K562 (cell line): Measurements from ENCODE around the gene VIPR2. TPM values are rescaled to one million over a fixed set of nuclear protein-coding genes. Genes with fewer than 3 reads are reported as not detected.

Experiments
- CC2D1A ChIP-seq: fragments of 450-650 bp; IDR thresholded peaks from 2 replicates; pipeline ENCODE4 v1.6.1; 2017; ENCODE audit warnings: mild to moderate bottlenecking
- E2F4 ChIP-seq: sonication (generic); formaldehyde crosslinking; IDR thresholded peaks from 2 replicates; pipeline ENCODE4 v1.8.0; 2022; ENCODE audit warnings: mild to moderate bottlenecking, low read depth, missing genetic modification reagents
- ETS2 ChIP-seq: IDR thresholded peaks from 2 replicates; pipeline ENCODE4 v1.6.1; 2016; ENCODE audit warnings: borderline replicate concordance, missing genetic modification characterization, mild to moderate bottlenecking, moderate library complexity, missing compliant biosample characterization; ENCODE audit not compliant: poor library complexity, severe bottlenecking
- HNRNPK ChIP-seq: fragments of 200-400 bp; formaldehyde crosslinking; IDR thresholded peaks from one replicate; pipeline ENCODE4 v1.6.1; 2018; ENCODE audit warnings: mild to moderate bottlenecking, low read depth, low read length; ENCODE audit not compliant: poor library complexity, severe bottlenecking
- KAT8 ChIP-seq: fragments of 450-650 bp; IDR thresholded peaks from 2 replicates; pipeline ENCODE4 v1.6.1; 2016; ENCODE audit warnings: low read depth, mild to moderate bottlenecking
- L3MBTL2 ChIP-seq: fragments of 450-650 bp; IDR thresholded peaks from 2 replicates; pipeline ENCODE4 v1.6.1; 2016; ENCODE audit warnings: mild to moderate bottlenecking, moderate library complexity
- NR0B1 ChIP-seq: fragments of 450-650 bp; IDR thresholded peaks from one replicate; pipeline ENCODE4 v1.6.1; 2018; ENCODE audit warnings: mild to moderate bottlenecking, moderate library complexity; ENCODE audit not compliant: partially characterized antibody
- PRPF4 ChIP-seq: fragments of 200-400 bp; formaldehyde crosslinking; IDR thresholded peaks from one replicate; pipeline ENCODE4 v1.6.1; 2017; ENCODE audit warnings: low read length, low read depth, mild to moderate bottlenecking; ENCODE audit not compliant: insufficient read depth, poor library complexity, severe bottlenecking
- RHOXF2B ChIP-seq: fragments of 250-450 bp; sonication (Bioruptor Pico); conservative IDR thresholded peaks from 2 replicates; pipeline ENCODE4 v1.5.1; 2021
- TAF1 ChIP-seq: IDR thresholded peaks from 2 replicates; pipeline ENCODE4 v1.6.1; 2011; ENCODE audit warnings: mild to moderate bottlenecking, low read length, moderate library complexity; ENCODE audit not compliant: insufficient read depth, control insufficient read depth, severe bottlenecking; ENCODE audit errors: extremely low read depth
- THRA ChIP-seq: fragments of 450-650 bp; IDR thresholded peaks from 2 replicates; pipeline ENCODE4 v1.6.1; 2017; ENCODE audit warnings: mild to moderate bottlenecking, moderate library complexity
- ZFP1 ChIP-seq: fragments of 450-650 bp; formaldehyde crosslinking; IDR thresholded peaks from 2 replicates; pipeline ENCODE4 v1.4.0; 2020; ENCODE audit warnings: mild to moderate bottlenecking, mixed read lengths
- ZNF146 ChIP-seq: IDR thresholded peaks from one replicate; pipeline ENCODE4 v1.6.1; 2018; ENCODE audit warnings: missing compliant biosample characterization; ENCODE audit not compliant: unreplicated experiment
- ZNF282 ChIP-seq: sonication (generic); formaldehyde crosslinking; IDR thresholded peaks from 2 replicates; pipeline ENCODE4 v1.8.1; 2023; ENCODE audit warnings: missing genetic modification reagents
- ZNF318 ChIP-seq, 2 experiments: fragments of 450-650 bp; IDR thresholded peaks; 2 replicates each; pipeline ENCODE4 v1.6.1; 2016; ENCODE audit warnings: mild to moderate bottlenecking in 2 of 2, borderline replicate concordance in 1 of 2, low read depth in 1 of 2, moderate library complexity in 1 of 2
- polyA plus RNA-seq, 8 experiments: library from polyadenylated mRNA; depleted of rRNA in 4 of 8; stranded (reverse) in 5 of 8; unstranded in 3 of 8; fragments of >200 nt; fragmentation: Nextera tagmentation in 2 of 8; fragmentation: Illumina TruSeq in 1 of 8; extraction: Ambion mirVana in 2 of 8; extraction: Trizol in 1 of 8; gene quantifications; 2 replicates each; pipeline versions ENCODE4 v1.2.1 to v1.2.3, GENCODE V29; 2011 to 2014; ENCODE audit warnings: inconsistent platforms in 1 of 8, missing spikeins in 1 of 8
- total RNA-seq, 7 experiments: library from RNA; depleted of rRNA in 6 of 7; stranded (reverse); fragments of >200 nt in 6 of 7; fragmentation: Illumina TruSeq in 2 of 7; extraction: Trizol in 2 of 7; gene quantifications; 2 replicates each; pipeline versions ENCODE4 v1.2.1 to v1.2.3, GENCODE V29; 2011 to 2021; ENCODE audit warnings: low replicate concordance in 1 of 7

VIPR2 gene
- total and polyA plus RNA-seq, 9 of the 15 experiments (the other 6 are each of a cell fraction or from before 2014, with no cell fraction given), result 0.04 TPM; not detected in 8

GRCh38 chr7:159030490-159031134, 114.1 kb downstream of the VIPR2 start (continued):
- TF ChIP-seq E2F4 (CRISPR knock-in tag) (peak; percentile 64), THRA (no peak), ZFP1 (no peak), ETS2 (no peak), ZNF146 (CRISPR knock-in tag) (no peak), TAF1 (no peak), KAT8 (no peak), HNRNPK (no peak), RHOXF2B (CRISPR knock-in tag) (no peak), ZNF318 (IDR thresholded peaks at IDR 0.05; ENCODE audit: borderline replicate concordance in 1 of 2, low read depth in 1 of 2) (no peak), PRPF4 (no peak), ZNF282 (no peak), NR0B1 (no peak), L3MBTL2 (peak; percentile 94), CC2D1A (peak; percentile 50; the same call in 1 of the 2 replicates)
